Keratinocyte (primary cell): Measurements from ENCODE around the gene ZNF76. TPM values are rescaled to one million over a fixed set of nuclear protein-coding genes. Genes with fewer than 3 reads are reported as not detected.

ENCODE experiments used
- DNase-seq: peaks from one replicate; pipeline ENCODE4 v3.0.0-alpha.2; 2011; ENCODE audit warnings: low read depth, missing footprints, low spot score
- FAIRE-seq: peaks from 2 replicates; lab custom pipeline; 2011; peaks lifted over from hg19 to GRCh38; lab: Jason Lieb, UNC
- H2AFZ ChIP-seq: 2 replicates; pipeline ENCODE4 v1.6.0; 2012; ENCODE audit warnings: low read length, control low read depth, inconsistent platforms; ENCODE audit not compliant: control insufficient read depth
- H3K27ac ChIP-seq: 2 replicates; pipeline ENCODE4 v1.5.1; 2011; ENCODE audit warnings: low read length; ENCODE audit not compliant: control insufficient read depth, insufficient read depth
- H3K27me3 ChIP-seq: 3 replicates; pipeline ENCODE4 v1.6.0; 2011; ENCODE audit warnings: low read length; ENCODE audit not compliant: control insufficient read depth, insufficient read depth; ENCODE audit errors: extremely low read depth
- H3K36me3 ChIP-seq, 2 experiments: 2 replicates in 1 of 2; 3 replicates in 1 of 2; pipeline ENCODE4 v1.5.1; 2011; ENCODE audit warnings: low read length in 2 of 2, mild to moderate bottlenecking in 1 of 2; ENCODE audit not compliant: control insufficient read depth in 2 of 2, insufficient read depth in 2 of 2; ENCODE audit errors: extremely low read depth in 1 of 2
- H3K4me1 ChIP-seq: 3 replicates; pipeline ENCODE4 v1.5.1; 2011; ENCODE audit warnings: low read length; ENCODE audit not compliant: control insufficient read depth, insufficient read depth; ENCODE audit errors: extremely low read depth
- H3K4me2 ChIP-seq: 3 replicates; pipeline ENCODE4 v1.6.0; 2011; ENCODE audit warnings: low read depth, low read length; ENCODE audit not compliant: control insufficient read depth, insufficient read depth; ENCODE audit errors: extremely low read depth
- H3K4me3 ChIP-seq, 3 experiments: fragments of 200-600 bp in 1 of 3; sonication (generic) in 1 of 3; 2 replicates in 2 of 3; 3 replicates in 1 of 3; pipeline ENCODE4 v1.5.1; 2011 to 2016; ENCODE audit warnings: low read length in 3 of 3, mild to moderate bottlenecking in 3 of 3, control low read depth in 2 of 3, inconsistent platforms in 1 of 3, low read depth in 1 of 3, mixed read lengths in 1 of 3, mixed run types in 1 of 3, moderate library complexity in 1 of 3; ENCODE audit not compliant: control insufficient read depth in 2 of 3, insufficient read depth in 2 of 3; ENCODE audit errors: extremely low read depth in 1 of 3
- H3K79me2 ChIP-seq: 2 replicates; pipeline ENCODE4 v1.6.0; 2012; ENCODE audit warnings: low read length; ENCODE audit not compliant: control insufficient read depth, insufficient read depth
- H3K9ac ChIP-seq: 3 replicates; pipeline ENCODE4 v1.6.0; 2011; ENCODE audit warnings: low read length; ENCODE audit not compliant: control insufficient read depth, insufficient read depth; ENCODE audit errors: extremely low read depth
- H3K9me1 ChIP-seq: 3 replicates; pipeline ENCODE4 v1.6.0; 2011; ENCODE audit warnings: low read length; ENCODE audit not compliant: control insufficient read depth, insufficient read depth; ENCODE audit errors: extremely low read depth
- H3K9me3 ChIP-seq: 2 replicates; pipeline ENCODE4 v1.5.1; 2012; ENCODE audit warnings: low read depth, low read length; ENCODE audit not compliant: control insufficient read depth
- H4K20me1 ChIP-seq: 3 replicates; pipeline ENCODE4 v1.6.0; 2011; ENCODE audit warnings: low read length; ENCODE audit not compliant: control insufficient read depth, insufficient read depth; ENCODE audit errors: extremely low read depth
- CTCF ChIP-seq, 3 experiments: IDR thresholded peaks in 1 of 3; conservative IDR thresholded peaks in 1 of 3; optimal IDR thresholded peaks in 1 of 3; 2 replicates in 2 of 3; 3 replicates in 1 of 3; pipeline versions ENCODE3 to v1.5.1; 2011; ENCODE audit warnings: low read length in 3 of 3, mild to moderate bottlenecking in 3 of 3, moderate library complexity in 2 of 3, control low read depth in 1 of 3, inconsistent platforms in 1 of 3; ENCODE audit not compliant: insufficient read depth in 2 of 3; ENCODE audit errors: extremely low read depth in 1 of 3
- EZH2 ChIP-seq: IDR thresholded peaks from one replicate; pipeline ENCODE4 v1.6.1; 2012; ENCODE audit warnings: inconsistent platforms, mild to moderate bottlenecking, low read length, moderate library complexity
- dilution Hi-C: fragments of 300-500 bp; cut with MboI; formaldehyde crosslinking; loops from one replicate; pipeline ENCODE4 v1.7.0; 2020; ENCODE audit warnings: low sequenced_read_pairs; ENCODE audit not compliant: extremely low pct_ligation_motif_present
- polyA plus RNA-seq, 5 experiments: library from polyadenylated mRNA; depleted of rRNA in 3 of 5; stranded (reverse) in 3 of 5; stranded (forward) in 1 of 5; unstranded in 1 of 5; fragments of >200 nt; gene quantifications; 1 replicate in 1 of 5; 2 replicates in 3 of 5; 3 replicates in 1 of 5; pipeline versions ENCODE4 v1.2.1 to v1.2.3, GENCODE V29; 2011 to 2012; ENCODE audit warnings: missing spikeins in 2 of 5, low read depth in 1 of 5, low replicate concordance in 1 of 5

The ZNF76 gene
- polyA plus RNA-seq, 1 donor (not counting 4 experiments of a cell fraction or from before 2014, with no cell fraction given): 7.2 TPM

GRCh38 chr6:35215665-35216411 lies 43.7 kb upstream of the ZNF76 start:
- H4K20me1 ChIP-seq: no peaks in the 10 kb centered on the region
- peaks cover 64% of the 10 kb centered on the region for H3K27me3 ChIP-seq
- TF ChIP-seq CTCF (optimal IDR thresholded peaks at IDR 0.05 in 1 of 3, IDR thresholded peaks at IDR 0.05 in 1 of 3, conservative IDR thresholded peaks at IDR 0.05 in 1 of 3; ENCODE audit: extremely low read depth in 1 of 3, insufficient read depth in 2 of 3, low read length in 3 of 3): no peak
- no peaks in the 10 kb centered on the region for H3K36me3 ChIP-seq
- DNase-seq: no peak
- no peak overlapping the region for H3K9ac ChIP-seq
- dilution Hi-C loops: no loop called here
- H3K4me3 ChIP-seq: no peak overlapping the region
- no peak overlapping the region for H2AFZ ChIP-seq
- no peak overlapping the region for H3K27ac ChIP-seq
- no peaks in the 10 kb centered on the region for H3K9me3 ChIP-seq
- FAIRE-seq: no peak
- peaks cover 3% of the 10 kb centered on the region for H3K4me1 ChIP-seq
- no peak overlapping the region for H3K4me2 ChIP-seq
- no peaks in the 10 kb centered on the region for H3K79me2 ChIP-seq
- H3K9me1 ChIP-seq: no peaks in the 10 kb centered on the region

GRCh38 chr6:35216412-35216732 lies 43.2 kb upstream of the ZNF76 start:
- TF ChIP-seq EZH2: no peak
- TF ChIP-seq CTCF (optimal IDR thresholded peaks at IDR 0.05 in 1 of 3, IDR thresholded peaks at IDR 0.05 in 1 of 3, conservative IDR thresholded peaks at IDR 0.05 in 1 of 3; ENCODE audit: extremely low read depth in 1 of 3, insufficient read depth in 2 of 3, low read length in 3 of 3): no peak
- no peak for DNase-seq
- H3K27me3 ChIP-seq: peaks cover 64% of the 10 kb centered on the region

More at GRCh38 chr6:35216412-35216732, 43.2 kb upstream of the ZNF76 start:
- H4K20me1 ChIP-seq: no peaks in the 10 kb centered on the region
- no peaks in the 10 kb centered on the region for H3K36me3 ChIP-seq
- dilution Hi-C loops: no loop called here
- no peaks in the 10 kb centered on the region for H3K9me1 ChIP-seq
- H3K27ac ChIP-seq: no peak overlapping the region
- H3K79me2 ChIP-seq: no peaks in the 10 kb centered on the region
- H3K9me3 ChIP-seq: no peaks in the 10 kb centered on the region
- H3K4me1 ChIP-seq: peaks cover 3% of the 10 kb centered on the region
- no peak overlapping the region for H3K4me3 ChIP-seq
- no peak overlapping the region for H3K4me2 ChIP-seq
- H3K9ac ChIP-seq: no peak overlapping the region
- no peak overlapping the region for H2AFZ ChIP-seq
- FAIRE-seq: no peak
